ENCODE data around the gene TMEM89. TPM values are rescaled to one million over a fixed set of nuclear protein-coding genes. Genes with fewer than 3 reads are reported as not detected.

The TMEM89 gene
- total and polyA plus RNA-seq, 9 donors = not detected

DNA sequence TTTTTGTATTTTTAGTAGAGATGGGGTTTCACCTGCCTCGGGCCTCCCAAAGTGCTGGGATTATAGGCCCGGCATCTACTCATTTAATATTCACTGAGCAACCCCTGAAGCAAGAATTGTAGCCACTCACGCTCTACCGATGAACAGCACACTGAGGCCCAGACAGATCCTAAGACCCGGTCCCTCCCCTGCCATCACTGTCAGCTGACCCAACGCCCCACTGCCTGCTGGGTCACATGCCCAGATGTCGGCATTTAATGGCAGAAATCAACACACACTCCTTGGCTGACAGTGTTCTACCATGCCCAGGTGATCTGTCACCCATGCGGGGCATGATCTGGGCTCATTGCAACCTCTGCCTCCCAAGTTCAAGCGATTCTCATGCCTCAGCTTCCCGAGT lies 3.2 kb upstream of the TMEM89 start:
- H3K36me3 ChIP-seq = no peaks in the 10 kb centered on the region
- WGBS, 3 donors = 91 to 93% (median 92%) methylated on average over 10 of the region's 10 CpGs
- intact Hi-C loops (cut with DNase I) = no loop called here

DNA sequence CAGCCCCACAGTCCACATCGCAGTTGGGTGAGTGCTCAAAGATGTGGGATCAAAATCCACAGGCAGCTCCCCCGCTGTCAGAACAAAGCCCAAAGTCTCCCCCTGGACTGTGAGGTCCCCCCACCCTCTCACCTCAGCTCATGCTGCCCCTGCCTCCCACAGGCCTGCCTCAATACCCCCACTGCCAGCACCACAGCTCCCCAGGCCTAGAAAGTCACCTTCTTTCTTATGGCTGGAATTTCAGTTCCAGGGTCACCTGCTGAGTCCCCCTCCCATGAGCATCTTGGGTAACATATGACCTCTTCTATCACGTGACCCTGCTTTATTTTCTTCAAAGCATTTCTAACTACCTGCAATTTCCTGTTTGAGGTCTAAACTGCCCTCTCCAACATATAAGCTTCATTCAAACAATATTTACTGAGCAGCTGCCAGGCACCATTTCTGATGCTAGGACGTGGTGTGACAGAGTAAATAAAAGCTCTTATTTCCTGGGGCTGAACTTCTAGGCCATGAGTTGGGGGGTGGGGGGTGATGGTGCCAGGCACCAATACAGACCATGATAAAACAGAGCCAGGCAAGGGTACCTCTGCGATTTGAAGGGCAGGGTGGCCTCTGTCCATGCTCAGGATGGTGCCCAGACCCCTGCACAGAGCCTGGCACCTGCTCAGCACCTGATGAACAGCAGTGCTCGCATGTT lies 2.4 kb upstream of the TMEM89 start:
- no peak for TF ChIP-seq EP300 (IDR thresholded peaks at IDR 0.05)
- TF ChIP-seq, protein P1, sequence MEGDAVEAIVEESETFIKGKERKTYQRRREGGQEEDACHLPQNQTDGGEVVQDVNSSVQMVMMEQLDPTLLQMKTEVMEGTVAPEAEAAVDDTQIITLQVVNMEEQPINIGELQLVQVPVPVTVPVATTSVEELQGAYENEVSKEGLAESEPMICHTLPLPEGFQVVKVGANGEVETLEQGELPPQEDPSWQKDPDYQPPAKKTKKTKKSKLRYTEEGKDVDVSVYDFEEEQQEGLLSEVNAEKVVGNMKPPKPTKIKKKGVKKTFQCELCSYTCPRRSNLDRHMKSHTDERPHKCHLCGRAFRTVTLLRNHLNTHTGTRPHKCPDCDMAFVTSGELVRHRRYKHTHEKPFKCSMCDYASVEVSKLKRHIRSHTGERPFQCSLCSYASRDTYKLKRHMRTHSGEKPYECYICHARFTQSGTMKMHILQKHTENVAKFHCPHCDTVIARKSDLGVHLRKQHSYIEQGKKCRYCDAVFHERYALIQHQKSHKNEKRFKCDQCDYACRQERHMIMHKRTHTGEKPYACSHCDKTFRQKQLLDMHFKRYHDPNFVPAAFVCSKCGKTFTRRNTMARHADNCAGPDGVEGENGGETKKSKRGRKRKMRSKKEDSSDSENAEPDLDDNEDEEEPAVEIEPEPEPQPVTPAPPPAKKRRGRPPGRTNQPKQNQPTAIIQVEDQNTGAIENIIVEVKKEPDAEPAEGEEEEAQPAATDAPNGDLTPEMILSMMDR (IDR thresholded peaks at IDR 0.05) = no peak
- no peak for TF ChIP-seq POLR2A (IDR thresholded peaks at IDR 0.05)
- H3K27me3 ChIP-seq = no peaks in the 10 kb centered on the region
- no peaks in the 10 kb centered on the region for H3K36me3 ChIP-seq
- 75 to 84% (median 83%) methylated on average over 6 of the region's 6 CpGs for WGBS, 3 donors
- intact Hi-C loops (cut with DNase I) = no loop called here
- no peaks in the 10 kb centered on the region for H3K4me1 ChIP-seq (ENCODE audit: insufficient read depth)
- no peak for DNase-seq
- H3K9me3 ChIP-seq = no peaks in the 10 kb centered on the region
- H3K27ac ChIP-seq = no peak overlapping the region
- H3K4me3 ChIP-seq = no peak overlapping the region

More for the DNA sequence above, 3.2 kb upstream of the TMEM89 start:
- H3K4me3 ChIP-seq = no peak overlapping the region
- H3K4me1 ChIP-seq (ENCODE audit: insufficient read depth) = no peaks in the 10 kb centered on the region
- TF ChIP-seq EP300 (IDR thresholded peaks at IDR 0.05) (no peak), POLR2A (IDR thresholded peaks at IDR 0.05) (no peak)
- TF ChIP-seq, protein P1 (IDR thresholded peaks at IDR 0.05) = no peak
- no peak for DNase-seq
- H3K27ac ChIP-seq = no peak overlapping the region
- H3K9me3 ChIP-seq = no peaks in the 10 kb centered on the region
- no peaks in the 10 kb centered on the region for H3K27me3 ChIP-seq

DNA sequence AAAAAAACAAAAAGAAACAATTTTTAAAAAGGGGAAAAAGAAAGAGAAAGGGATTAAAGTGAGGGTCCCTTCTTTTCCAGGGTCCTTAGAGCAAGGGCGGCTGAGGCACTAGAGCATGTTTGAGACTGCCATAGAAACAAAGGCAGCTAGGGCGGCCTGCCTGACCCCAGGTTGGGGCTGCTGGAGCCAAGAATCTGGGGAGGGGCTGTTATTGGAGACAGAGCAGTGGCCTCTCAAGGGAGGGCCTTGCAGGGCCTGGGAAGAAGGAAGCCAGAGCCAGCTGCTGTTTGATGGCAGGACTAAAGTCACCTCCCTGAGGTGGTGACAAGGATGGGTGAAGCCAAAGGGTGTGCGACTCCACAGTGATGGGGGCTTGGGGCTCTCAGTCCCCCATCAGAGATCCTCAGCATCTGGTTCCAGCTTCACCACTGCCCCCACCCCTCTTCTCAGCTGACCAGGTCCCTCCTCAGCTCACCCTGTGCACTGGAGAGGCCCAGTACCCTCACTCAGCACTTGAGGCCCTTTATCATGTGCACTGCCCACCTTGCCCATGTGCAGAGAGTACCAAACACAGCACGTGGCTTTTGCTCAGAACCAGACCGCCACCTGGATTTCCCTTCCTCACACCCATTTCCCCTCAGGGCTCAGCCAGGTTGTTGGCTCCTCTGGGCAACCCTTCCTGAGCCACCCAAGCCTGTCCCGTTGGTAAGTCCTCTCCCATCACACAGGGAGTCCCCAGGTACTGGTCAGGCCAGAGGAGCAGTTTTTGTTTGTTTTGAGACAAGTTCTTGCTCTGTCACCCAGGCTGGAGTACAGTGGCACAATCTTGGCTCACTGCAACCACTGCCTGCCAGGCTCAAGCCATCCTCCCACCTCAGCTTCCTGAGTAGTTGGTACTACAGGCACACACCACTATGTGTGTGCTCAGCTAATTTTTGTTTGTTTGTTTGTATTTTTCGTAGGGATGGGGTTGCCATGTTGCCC lies 1.7 kb downstream of the TMEM89 start:
- intact Hi-C loops (cut with DNase I) = loop anchor here in 1 of 4 donors (10.0 kb wide), 1 partner anchor 1935 kb away; no protein-coding TSS in a partner anchor
- WGBS, 3 donors = 87 to 93% (median 92%) methylated on average over 7 of the region's 7 CpGs
- no peaks in the 10 kb centered on the region for H3K27me3 ChIP-seq
- H3K4me3 ChIP-seq = no peak overlapping the region
- no peak for DNase-seq
- H3K27ac ChIP-seq = no peak overlapping the region
- TF ChIP-seq, protein P1 (IDR thresholded peaks at IDR 0.05) = no peak
- TF ChIP-seq EP300 (IDR thresholded peaks at IDR 0.05) (no peak), POLR2A (IDR thresholded peaks at IDR 0.05) (no peak)
- no peaks in the 10 kb centered on the region for H3K9me3 ChIP-seq
- H3K36me3 ChIP-seq = no peaks in the 10 kb centered on the region
- no peaks in the 10 kb centered on the region for H3K4me1 ChIP-seq (ENCODE audit: insufficient read depth)

DNA sequence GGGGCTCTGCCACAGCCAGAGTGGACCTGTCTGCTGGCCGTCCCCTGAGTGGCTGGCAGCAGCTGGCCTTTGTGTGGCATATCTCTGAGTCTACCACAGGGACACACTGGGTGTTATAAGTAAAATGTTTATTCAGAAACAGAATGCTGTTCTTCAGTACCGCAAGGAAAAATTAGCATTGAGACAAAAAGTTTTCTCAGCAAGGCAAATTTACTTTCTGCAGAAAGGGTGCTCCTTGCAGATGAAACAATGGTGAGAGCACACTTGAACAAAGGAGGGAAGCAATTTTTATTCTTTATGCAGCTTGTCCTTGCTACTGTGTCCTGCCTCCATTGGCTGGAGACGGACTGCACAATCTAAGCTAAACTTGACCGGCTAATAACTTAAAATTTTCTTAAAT lies 4.0 kb downstream of the TMEM89 start:
- H3K9me3 ChIP-seq = no peaks in the 10 kb centered on the region
- H3K27ac ChIP-seq = no peak overlapping the region
- WGBS, 3 donors = 87 to 94% (median 92%) methylated on average over 4 of the region's 4 CpGs
- no peaks in the 10 kb centered on the region for H3K36me3 ChIP-seq
- DNase-seq = no peak
- H3K4me1 ChIP-seq (ENCODE audit: insufficient read depth) = no peaks in the 10 kb centered on the region
- H3K27me3 ChIP-seq = no peaks in the 10 kb centered on the region
- TF ChIP-seq, protein P1 (IDR thresholded peaks at IDR 0.05) = no peak
- TF ChIP-seq EP300 (IDR thresholded peaks at IDR 0.05) (no peak), POLR2A (IDR thresholded peaks at IDR 0.05) (no peak)
- no peak overlapping the region for H3K4me3 ChIP-seq
- intact Hi-C loops (cut with DNase I) = loop anchor here in 1 of 4 donors (10.0 kb wide), 1 partner anchor 1937 kb away; no protein-coding TSS in a partner anchor
